Right atrium auricular region (tissue), 2 donors: ENCODE results near the gene MLPH. TPM values are rescaled to one million over a fixed set of nuclear protein-coding genes. Genes with fewer than 3 reads are reported as not detected.

Experiments used
- DNase-seq: peaks from one replicate; pipeline ENCODE4 v3.0.0-alpha.2; 2019; ENCODE audit warnings: low spot score
- H3K27ac ChIP-seq, 2 donors: fragments of 200-600 bp; sonication (generic); 1 replicate in 1 of 2; 2 replicates in 1 of 2; pipeline ENCODE4 v1.5.1; 2016 to 2019
- H3K27me3 ChIP-seq, 2 donors: fragments of 200-600 bp; sonication (generic); one replicate each; pipeline versions ENCODE4 v1.5.1 to v1.6.0; 2017 to 2019
- H3K36me3 ChIP-seq: fragments of 200-600 bp; sonication (generic); one replicate; pipeline ENCODE4 v1.5.1; 2016
- H3K4me1 ChIP-seq, 2 donors: fragments of 200-600 bp; sonication (generic); one replicate each; pipeline versions ENCODE4 v1.5.1 to v1.6.0; 2017 to 2019
- H3K4me3 ChIP-seq, 2 donors: fragments of 200-600 bp; sonication (generic); 1 replicate in 1 of 2; 2 replicates in 1 of 2; pipeline ENCODE4 v1.5.1; 2017 to 2019; ENCODE audit warnings: mild to moderate bottlenecking in 1 of 2, moderate library complexity in 1 of 2
- H3K9me3 ChIP-seq, 2 donors: fragments of 200-600 bp; sonication (generic); one replicate each; pipeline ENCODE4 v1.5.1; 2019
- total RNA-seq, 2 donors: library from RNA; depleted of rRNA; stranded (reverse); fragments of >200 nt; gene quantifications; one replicate each; pipeline ENCODE4 v1.1.0, GENCODE V29; 2016
- TF ChIP-seq, protein P1 (sequence below), 2 donors: fragments of 200-600 bp; sonication (generic); IDR thresholded peaks; one replicate each; pipeline ENCODE4 v1.5.1; 2019; ENCODE audit warnings: antibody characterized with exemption in 2 of 2

Gene MLPH
- total RNA-seq, 2 donors from 2014 or later: 27.1 to 108 TPM

DNA sequence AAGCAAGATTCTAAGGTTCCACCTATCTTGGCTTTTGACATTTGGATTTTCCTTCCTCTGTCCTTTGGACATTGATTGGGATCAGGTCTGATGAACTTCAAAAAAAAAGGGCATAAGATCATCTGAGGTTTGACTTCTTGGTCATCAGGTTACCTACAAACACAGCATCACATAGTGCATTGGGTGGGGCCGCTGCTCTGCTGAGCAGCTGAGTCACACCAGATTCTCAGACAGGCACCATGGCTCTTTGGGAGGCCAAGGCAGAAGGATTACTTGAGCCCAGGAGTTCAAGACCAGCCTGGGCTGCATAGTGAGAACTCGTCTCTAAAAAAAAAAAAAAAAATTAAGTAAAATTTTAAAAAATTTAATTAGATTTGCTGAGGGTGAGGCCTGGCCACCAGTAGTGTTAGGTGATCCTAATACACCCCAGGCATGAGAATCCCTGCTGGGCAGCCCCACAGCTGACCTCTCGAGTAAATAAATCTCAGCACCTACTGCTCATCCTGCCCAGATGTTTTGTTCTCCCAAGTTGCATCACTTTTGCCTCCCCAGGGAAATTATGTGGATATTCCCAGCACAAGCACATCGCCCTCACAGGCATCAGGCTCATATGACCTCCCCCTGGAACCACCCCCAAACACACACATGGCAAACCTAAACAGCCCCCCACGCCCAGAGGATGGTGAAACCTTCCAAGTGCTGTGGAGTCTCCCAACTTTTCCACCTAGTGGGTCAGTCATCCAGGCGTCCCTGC lies 5.3 kb downstream of the MLPH start:
- Histone ChIP-seq H3K36me3 (peaks cover 12% of the 10 kb centered on the region), H3K9me3 (peaks cover 0 to 15% of the 10 kb centered on the region in 2 donors), H3K27ac (no peak overlapping the region), H3K4me1 (peaks cover 0 to 28% of the 10 kb centered on the region in 2 donors), H3K27me3 (no peaks in the 10 kb centered on the region), H3K4me3 (no peak overlapping the region)
- TF ChIP-seq, protein P1, sequence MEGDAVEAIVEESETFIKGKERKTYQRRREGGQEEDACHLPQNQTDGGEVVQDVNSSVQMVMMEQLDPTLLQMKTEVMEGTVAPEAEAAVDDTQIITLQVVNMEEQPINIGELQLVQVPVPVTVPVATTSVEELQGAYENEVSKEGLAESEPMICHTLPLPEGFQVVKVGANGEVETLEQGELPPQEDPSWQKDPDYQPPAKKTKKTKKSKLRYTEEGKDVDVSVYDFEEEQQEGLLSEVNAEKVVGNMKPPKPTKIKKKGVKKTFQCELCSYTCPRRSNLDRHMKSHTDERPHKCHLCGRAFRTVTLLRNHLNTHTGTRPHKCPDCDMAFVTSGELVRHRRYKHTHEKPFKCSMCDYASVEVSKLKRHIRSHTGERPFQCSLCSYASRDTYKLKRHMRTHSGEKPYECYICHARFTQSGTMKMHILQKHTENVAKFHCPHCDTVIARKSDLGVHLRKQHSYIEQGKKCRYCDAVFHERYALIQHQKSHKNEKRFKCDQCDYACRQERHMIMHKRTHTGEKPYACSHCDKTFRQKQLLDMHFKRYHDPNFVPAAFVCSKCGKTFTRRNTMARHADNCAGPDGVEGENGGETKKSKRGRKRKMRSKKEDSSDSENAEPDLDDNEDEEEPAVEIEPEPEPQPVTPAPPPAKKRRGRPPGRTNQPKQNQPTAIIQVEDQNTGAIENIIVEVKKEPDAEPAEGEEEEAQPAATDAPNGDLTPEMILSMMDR (IDR thresholded peaks at IDR 0.05): no peak
- no peak for DNase-seq

DNA sequence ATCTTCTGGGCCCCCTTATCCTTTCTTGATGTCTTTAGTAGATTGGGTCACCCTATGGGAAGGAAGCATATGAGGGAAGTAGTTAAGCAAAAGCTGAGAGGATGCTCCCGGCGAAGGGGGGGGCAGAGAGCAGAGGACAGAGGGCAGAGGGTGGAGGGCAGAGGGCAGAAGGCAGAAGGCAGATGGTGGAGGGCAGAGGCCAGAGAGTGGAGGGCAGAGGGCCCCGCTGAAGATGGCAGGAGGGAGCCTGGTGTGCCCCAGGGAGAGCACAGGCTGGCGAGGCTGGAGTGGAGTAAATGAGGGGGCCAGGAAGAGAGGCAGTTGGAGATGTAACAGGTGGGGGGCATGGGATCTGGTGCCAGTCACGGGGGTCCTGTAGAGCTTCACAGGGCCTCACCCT lies 7.0 kb downstream of the MLPH start:
- Histone ChIP-seq H3K9me3 (peaks cover 0 to 15% of the 10 kb centered on the region in 2 donors), H3K36me3 (peaks cover 12% of the 10 kb centered on the region), H3K4me3 (no peak overlapping the region), H3K27me3 (no peaks in the 10 kb centered on the region), H3K27ac (no peak overlapping the region), H3K4me1 (peaks cover 0 to 19% of the 10 kb centered on the region in 2 donors)
- TF ChIP-seq, protein P1 (IDR thresholded peaks at IDR 0.05): no peak
- DNase-seq: no peak

DNA sequence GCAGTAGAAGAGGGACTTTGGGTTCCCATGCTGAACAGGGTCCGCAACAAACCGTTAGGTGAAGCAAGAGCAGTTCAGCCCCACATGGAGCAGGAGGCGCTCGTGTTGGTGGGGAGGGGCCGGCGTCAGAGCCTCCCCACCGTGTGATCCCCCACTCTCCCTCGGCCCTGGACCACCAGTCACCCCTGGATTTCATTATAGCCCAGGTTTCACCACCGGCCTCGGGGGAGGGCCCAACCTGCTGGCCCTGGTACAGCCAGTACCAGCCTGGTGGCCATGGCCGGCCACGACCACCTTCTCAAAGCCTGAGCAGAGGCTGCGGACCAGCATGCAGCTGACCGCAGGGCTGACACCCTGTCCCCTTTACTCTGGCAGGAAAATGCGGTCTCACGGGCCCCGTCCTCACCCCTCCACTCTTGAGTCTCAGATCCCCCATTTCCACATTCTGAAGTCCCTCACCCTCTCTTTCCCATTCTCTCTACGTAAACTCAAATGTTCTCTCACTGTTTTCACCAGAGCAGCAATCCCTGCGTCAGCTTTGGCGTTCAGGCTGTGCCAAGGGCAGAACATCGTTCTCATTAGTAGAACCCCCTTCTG lies 8.6 kb downstream of the MLPH start:
- DNase-seq: no peak
- H3K36me3 ChIP-seq: peaks cover 12% of the 10 kb centered on the region
- TF ChIP-seq, protein P1 (IDR thresholded peaks at IDR 0.05): no peak
- H3K27ac ChIP-seq: no peak overlapping the region
- peaks cover 0 to 15% of the 10 kb centered on the region in 2 donors for H3K9me3 ChIP-seq
- H3K4me3 ChIP-seq: no peak overlapping the region
- H3K27me3 ChIP-seq: no peaks in the 10 kb centered on the region
- peaks cover 0 to 4% of the 10 kb centered on the region in 2 donors for H3K4me1 ChIP-seq

DNA sequence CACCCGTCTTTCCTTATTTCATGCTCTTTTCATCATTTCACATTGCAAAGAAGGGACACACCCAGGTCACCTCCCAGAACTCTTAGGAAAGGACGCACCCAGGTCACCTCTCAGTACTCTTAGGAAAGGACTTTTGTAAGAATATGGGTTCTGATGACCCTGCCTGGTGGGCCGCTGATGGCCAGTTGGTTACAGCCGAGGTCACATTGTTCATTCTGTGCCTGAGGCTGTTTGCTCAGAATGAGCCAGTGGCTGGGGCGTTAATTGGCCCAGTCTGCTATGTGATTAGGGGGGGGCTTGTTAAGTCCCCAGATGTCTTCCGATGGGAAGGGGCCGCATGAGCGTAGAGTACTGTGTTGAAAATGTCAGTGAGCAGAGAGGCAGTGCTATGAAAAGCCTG lies 9.4 kb downstream of the MLPH start:
- peaks cover 0 to 7% of the 10 kb centered on the region in 2 donors for H3K9me3 ChIP-seq
- H3K36me3 ChIP-seq: peaks cover 12% of the 10 kb centered on the region
- H3K4me3 ChIP-seq: no peak overlapping the region
- peaks cover 0 to 6% of the 10 kb centered on the region in 2 donors for H3K4me1 ChIP-seq
- H3K27me3 ChIP-seq: no peaks in the 10 kb centered on the region
- H3K27ac ChIP-seq: no peak overlapping the region
- TF ChIP-seq, protein P1 (IDR thresholded peaks at IDR 0.05): no peak
- no peak for DNase-seq

DNA sequence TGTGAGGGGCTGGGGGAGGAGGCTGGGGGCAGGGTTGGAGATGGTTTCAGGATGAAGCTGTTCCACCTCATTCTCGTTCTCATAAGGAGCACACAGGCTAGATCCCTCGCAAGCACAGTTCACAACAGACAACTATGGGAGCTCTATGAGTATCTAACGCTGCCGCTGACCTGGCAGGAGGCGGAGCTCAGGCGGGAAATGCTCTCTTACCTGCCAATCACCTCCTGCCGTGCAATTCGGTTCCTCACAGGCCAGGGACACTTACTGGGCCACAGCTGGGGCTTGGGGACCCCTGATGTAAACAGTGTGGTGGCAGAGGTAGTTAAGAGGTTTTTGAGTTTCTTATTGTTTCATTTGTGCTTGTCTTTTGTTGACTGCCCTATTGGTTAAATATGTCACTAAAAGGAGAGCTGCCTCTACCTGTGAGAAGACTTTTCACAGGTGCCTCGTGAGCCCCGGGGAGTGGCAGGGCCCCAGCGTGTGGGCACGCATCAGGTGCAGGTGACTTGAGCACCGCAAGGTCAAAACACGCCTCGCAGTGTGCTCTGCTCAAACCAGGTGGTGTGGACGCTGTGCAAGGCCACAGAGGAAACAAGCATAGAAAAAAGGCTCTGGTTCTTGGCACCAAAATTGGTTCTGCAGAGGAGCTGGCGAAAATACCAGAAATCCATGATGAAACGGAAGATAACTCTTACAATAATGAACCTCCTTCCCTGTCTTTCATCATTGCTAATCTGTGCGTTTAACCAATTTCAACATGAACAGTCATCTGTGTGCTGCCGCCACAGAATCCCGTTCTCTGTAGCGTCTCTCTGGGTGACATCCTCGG lies 10.2 kb downstream of the MLPH start:
- no peaks in the 10 kb centered on the region for H3K27me3 ChIP-seq
- no peak overlapping the region for H3K4me3 ChIP-seq
- DNase-seq: no peak
- no peak overlapping the region for H3K27ac ChIP-seq
- peaks cover 12% of the 10 kb centered on the region for H3K36me3 ChIP-seq
- H3K9me3 ChIP-seq: no peaks in the 10 kb centered on the region
- TF ChIP-seq, protein P1 (IDR thresholded peaks at IDR 0.05): no peak
- H3K4me1 ChIP-seq: peaks cover 0 to 7% of the 10 kb centered on the region in 2 donors
